ENCODE measurements around the gene CDKL2. TPM values are rescaled to one million over a fixed set of nuclear protein-coding genes. Genes with fewer than 3 reads are reported as not detected.

CDKL2 gene
- total RNA-seq, 1 experiment from 2014 or later = 5.7 TPM

DNA sequence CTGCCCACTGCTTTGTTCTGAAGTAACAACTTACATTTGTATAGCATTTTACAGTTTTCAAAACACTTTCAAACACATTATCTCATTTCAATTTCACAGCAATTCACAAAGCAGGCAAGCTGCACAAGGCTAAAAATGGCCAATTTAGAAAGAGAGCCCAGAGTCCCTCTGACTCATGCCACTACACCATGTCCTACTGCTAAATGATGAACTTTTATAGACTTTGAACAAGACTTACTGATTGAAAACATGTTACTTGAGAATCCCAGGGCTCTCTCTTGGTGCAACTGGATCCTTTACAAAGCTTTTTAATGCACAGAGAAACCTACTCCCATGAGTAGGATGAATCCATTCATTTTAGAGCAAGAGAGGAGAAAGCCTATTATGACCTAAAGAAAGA is 48.6 kb upstream of the CDKL2 start:
- no peak for ATAC-seq
- POLR2A ChIA-PET = no interaction called here
- TF ChIP-seq POLR2AphosphoS5 (IDR thresholded peaks at IDR 0.05; ENCODE audit: low read depth, low read length) = no peak
- TF ChIP-seq REST (IDR thresholded peaks at IDR 0.05; ENCODE audit: insufficient read depth in 1 of 2, low read depth in 2 of 2, low read length in 1 of 2) = no peak
- no peak for TF ChIP-seq TCF7L2 (IDR thresholded peaks at IDR 0.05; ENCODE audit: low read depth, low read length)
- TF ChIP-seq, protein P1, sequence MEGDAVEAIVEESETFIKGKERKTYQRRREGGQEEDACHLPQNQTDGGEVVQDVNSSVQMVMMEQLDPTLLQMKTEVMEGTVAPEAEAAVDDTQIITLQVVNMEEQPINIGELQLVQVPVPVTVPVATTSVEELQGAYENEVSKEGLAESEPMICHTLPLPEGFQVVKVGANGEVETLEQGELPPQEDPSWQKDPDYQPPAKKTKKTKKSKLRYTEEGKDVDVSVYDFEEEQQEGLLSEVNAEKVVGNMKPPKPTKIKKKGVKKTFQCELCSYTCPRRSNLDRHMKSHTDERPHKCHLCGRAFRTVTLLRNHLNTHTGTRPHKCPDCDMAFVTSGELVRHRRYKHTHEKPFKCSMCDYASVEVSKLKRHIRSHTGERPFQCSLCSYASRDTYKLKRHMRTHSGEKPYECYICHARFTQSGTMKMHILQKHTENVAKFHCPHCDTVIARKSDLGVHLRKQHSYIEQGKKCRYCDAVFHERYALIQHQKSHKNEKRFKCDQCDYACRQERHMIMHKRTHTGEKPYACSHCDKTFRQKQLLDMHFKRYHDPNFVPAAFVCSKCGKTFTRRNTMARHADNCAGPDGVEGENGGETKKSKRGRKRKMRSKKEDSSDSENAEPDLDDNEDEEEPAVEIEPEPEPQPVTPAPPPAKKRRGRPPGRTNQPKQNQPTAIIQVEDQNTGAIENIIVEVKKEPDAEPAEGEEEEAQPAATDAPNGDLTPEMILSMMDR (IDR thresholded peaks at IDR 0.05) = no peak
- TF ChIP-seq SIN3A (IDR thresholded peaks at IDR 0.05; ENCODE audit: borderline replicate concordance, insufficient read depth, low read depth, low read length) = no peak
- in situ Hi-C loops (cut with HindIII; ENCODE audit: low pct_unique_long_range_greater_than_20kb, low sequenced_read_pairs) (no loop called here), intact Hi-C loops (cut with micrococcal nuclease; ENCODE audit: unreplicated experiment) (no loop called here)
- Histone ChIP-seq H3K9me3 (ENCODE audit: control insufficient read depth, insufficient read depth, low read depth, low read length) (no peaks in the 10 kb centered on the region), H3K36me3 (ENCODE audit: control insufficient read depth, insufficient read depth, low read length) (no peaks in the 10 kb centered on the region), H3K4me3 (ENCODE audit: low read depth in 2 of 2, low read length in 2 of 2) (no peak overlapping the region), H3K27ac (ENCODE audit: low read length) (no peak overlapping the region), H3K4me1 (ENCODE audit: control insufficient read depth, insufficient read depth, low read length) (peaks cover 5% of the 10 kb centered on the region; the same call in 1 of the 2 replicates), H3K27me3 (ENCODE audit: control insufficient read depth, insufficient read depth, low read length) (no peaks in the 10 kb centered on the region)
- no TSS peak for BruUV-seq (replicated peaks)
- no peak for DNase-seq (ENCODE audit: low read depth, low spot score)
- CTCF ChIA-PET = no interaction called here

- ChIA-PET CTCF (no interaction called here), POLR2A (no interaction called here)
- in situ Hi-C loops (cut with HindIII; ENCODE audit: low pct_unique_long_range_greater_than_20kb, low sequenced_read_pairs) = no loop called here
- no TSS peak for BruUV-seq (replicated peaks)
- Histone ChIP-seq H3K27me3 (ENCODE audit: control insufficient read depth, insufficient read depth, low read length) (no peaks in the 10 kb centered on the region), H3K36me3 (ENCODE audit: control insufficient read depth, insufficient read depth, low read length) (no peaks in the 10 kb centered on the region), H3K27ac (ENCODE audit: low read length) (no peak overlapping the region), H3K9me3 (ENCODE audit: control insufficient read depth, insufficient read depth, low read depth, low read length) (no peaks in the 10 kb centered on the region), H3K4me1 (ENCODE audit: control insufficient read depth, insufficient read depth, low read length) (peaks cover 7% of the 10 kb centered on the region; the same call in 1 of the 2 replicates), H3K4me3 (ENCODE audit: low read depth in 2 of 2, low read length in 2 of 2) (no peak overlapping the region)
- intact Hi-C loops (cut with micrococcal nuclease; ENCODE audit: unreplicated experiment) = no loop called here
- TF ChIP-seq TCF7L2 (IDR thresholded peaks at IDR 0.05; ENCODE audit: low read depth, low read length) (no peak), POLR2AphosphoS5 (IDR thresholded peaks at IDR 0.05; ENCODE audit: low read depth, low read length) (no peak)
- ATAC-seq (no peak), DNase-seq (ENCODE audit: low read depth, low spot score) (no peak)
Measured at GRCh38 chr4:75678473-75678872, 48.1 kb upstream of the CDKL2 start.

- TF ChIP-seq POLR2AphosphoS5 (IDR thresholded peaks at IDR 0.05; ENCODE audit: low read depth, low read length) (no peak), REST (IDR thresholded peaks at IDR 0.05; ENCODE audit: insufficient read depth in 1 of 2, low read depth in 2 of 2, low read length in 1 of 2) (no peak), TCF7L2 (IDR thresholded peaks at IDR 0.05; ENCODE audit: low read depth, low read length) (no peak), SIN3A (IDR thresholded peaks at IDR 0.05; ENCODE audit: borderline replicate concordance, insufficient read depth, low read depth, low read length) (no peak)
- TF ChIP-seq, protein P1 (IDR thresholded peaks at IDR 0.05) = no peak
- ChIA-PET CTCF (no interaction called here), POLR2A (interaction anchor here (0.7 kb wide), 1 partner anchor 119 kb away, joined by 17 read pairs; the partner anchor contains the start of gene ODAPH)
- no peaks in the 10 kb centered on the region for H3K9me3 ChIP-seq (ENCODE audit: control insufficient read depth, insufficient read depth, low read depth, low read length)
- ATAC-seq (no peak), DNase-seq (ENCODE audit: low read depth, low spot score) (no peak)
- no peak overlapping the region for H3K4me3 ChIP-seq (ENCODE audit: low read depth in 2 of 2, low read length in 2 of 2)
- H3K4me1 ChIP-seq (ENCODE audit: control insufficient read depth, insufficient read depth, low read length) = peaks cover 21% of the 10 kb centered on the region; the same call in 1 of the 2 replicates
- intact Hi-C loops (cut with micrococcal nuclease; ENCODE audit: unreplicated experiment) = no loop called here
- H3K27me3 ChIP-seq (ENCODE audit: control insufficient read depth, insufficient read depth, low read length) = no peaks in the 10 kb centered on the region
- BruUV-seq (replicated peaks) = no TSS peak
- H3K36me3 ChIP-seq (ENCODE audit: control insufficient read depth, insufficient read depth, low read length) = peaks cover 10% of the 10 kb centered on the region
- in situ Hi-C loops (cut with HindIII; ENCODE audit: low pct_unique_long_range_greater_than_20kb, low sequenced_read_pairs) = no loop called here
- H3K27ac ChIP-seq (ENCODE audit: low read length) = no peak overlapping the region
Measured at GRCh38 chr4:75675004-75675531, 44.7 kb upstream of the CDKL2 start.
